ENCODE results near the gene LDLR.
A peak's percentile ranks its signal among the peaks of the same experiment; 100 is the strongest.
"Not testable (repeated sequence)": the region's sequence is repeated elsewhere in the genome, so short reads cannot be mapped to it uniquely, and the experiment has no call there.

LDLR gene

DNA sequence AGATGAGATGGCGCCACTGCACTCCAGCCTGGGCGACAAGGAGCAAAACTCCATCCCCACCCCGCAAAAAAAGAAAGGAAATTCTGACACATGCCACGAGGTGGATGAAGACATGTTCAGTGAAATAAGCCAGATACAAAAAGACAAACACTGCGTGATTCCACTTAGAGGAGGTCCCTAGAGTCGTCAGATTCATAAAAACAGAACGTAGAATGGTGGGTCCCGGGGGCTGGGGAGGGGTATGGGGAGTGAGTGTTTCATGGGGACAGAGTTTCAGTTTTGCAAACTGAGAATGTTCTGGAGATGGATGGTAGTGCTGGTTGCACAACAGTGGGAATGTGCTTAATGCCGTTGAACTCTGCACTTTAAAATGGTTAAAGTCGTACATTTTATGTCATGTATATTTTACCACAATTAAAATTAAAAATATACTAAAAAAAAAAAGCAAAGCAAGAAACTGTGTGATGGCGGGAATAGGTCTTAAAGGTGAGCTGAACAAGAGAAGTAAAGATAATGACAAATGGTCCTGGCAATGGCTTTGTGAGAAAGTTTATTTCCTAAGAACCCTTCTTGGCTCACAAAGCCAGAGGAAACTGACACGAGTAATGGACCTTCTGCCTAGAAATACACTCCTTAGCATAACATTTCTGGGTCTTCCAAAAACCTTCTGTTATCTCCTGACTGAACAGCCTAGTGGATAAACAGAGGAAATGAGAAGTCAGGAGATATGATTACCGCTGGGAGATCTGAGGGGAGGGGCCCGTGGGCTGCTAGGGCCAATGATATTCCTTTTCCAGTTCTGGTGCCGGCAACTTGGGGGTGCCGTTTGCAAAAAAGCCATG lies 70.6 kb downstream of the LDLR start:
- Histone ChIP-seq H3K4me3 (ENCODE audit: low read length in 2 of 2) (peak overlapping the region in 1 of 2 donors; percentile 29), H3K36me3 (ENCODE audit: control insufficient read depth in 2 of 2, insufficient read depth in 2 of 2, low read length in 2 of 2) (peaks cover 0 to 5% of the 10 kb centered on the region in 2 donors), H3K27ac (ENCODE audit: low read length) (peak overlapping the region; percentile 41), H3K9ac (ENCODE audit: low read length in 2 of 2) (no peak overlapping the region), H3K27me3 (ENCODE audit: control insufficient read depth in 1 of 2, insufficient read depth in 2 of 2, low read length in 2 of 2) (no peaks in the 10 kb centered on the region), H3K9me3 (ENCODE audit: control insufficient read depth in 2 of 2, low read length in 2 of 2) (no peaks in the 10 kb centered on the region), H3K4me1 (ENCODE audit: control insufficient read depth, insufficient read depth, low read length) (peaks cover 49% of the 10 kb centered on the region)

DNA sequence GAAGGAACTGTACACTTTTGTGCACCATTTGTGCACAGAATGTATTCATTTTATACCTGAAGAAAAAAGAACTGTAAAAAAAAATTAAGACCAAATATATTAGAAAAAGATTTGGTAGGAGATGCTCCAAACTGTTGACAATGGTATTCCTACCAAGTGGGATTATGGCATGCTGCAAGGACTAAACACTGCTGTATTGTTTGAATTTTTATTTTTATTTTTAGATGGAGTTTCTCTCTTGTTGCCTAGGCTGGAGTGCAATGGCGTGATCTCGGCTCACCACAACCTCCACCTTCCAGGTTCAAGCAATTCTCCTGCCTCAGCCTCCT lies 71.1 kb downstream of the LDLR start:
- not testable (repeated sequence) for H3K9ac ChIP-seq (ENCODE audit: low read length in 2 of 2); H3K4me3 ChIP-seq (ENCODE audit: low read length in 2 of 2); H3K27ac ChIP-seq (ENCODE audit: low read length); H3K9me3 ChIP-seq (ENCODE audit: control insufficient read depth in 2 of 2, low read length in 2 of 2); H3K27me3 ChIP-seq (ENCODE audit: control insufficient read depth in 1 of 2, insufficient read depth in 2 of 2, low read length in 2 of 2); H3K36me3 ChIP-seq (ENCODE audit: control insufficient read depth in 2 of 2, insufficient read depth in 2 of 2, low read length in 2 of 2)
- H3K4me1 ChIP-seq (ENCODE audit: control insufficient read depth, insufficient read depth, low read length), result peaks cover 50% of the 10 kb centered on the region

DNA sequence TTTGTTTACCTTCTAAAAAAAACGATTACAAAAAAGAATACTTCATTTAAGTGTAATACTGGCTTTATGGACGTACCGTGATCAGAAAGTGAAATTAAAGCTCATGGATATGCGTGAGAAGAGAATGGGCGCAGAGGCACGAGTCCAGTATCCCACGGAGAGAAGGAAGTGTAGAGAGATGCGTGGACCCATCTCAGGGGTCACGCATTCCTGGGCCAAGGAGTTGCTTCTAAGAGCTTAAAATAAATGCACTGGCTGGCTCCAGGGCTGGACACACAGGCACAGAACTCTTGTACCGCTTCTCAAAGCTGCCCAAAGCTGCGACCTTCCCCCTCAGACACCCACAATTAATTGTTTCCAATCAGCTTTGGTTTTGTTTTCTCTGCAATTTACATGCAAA lies 75.0 kb downstream of the LDLR start:
- Histone ChIP-seq H3K9me3 (ENCODE audit: control insufficient read depth in 2 of 2, low read length in 2 of 2) (no peaks in the 10 kb centered on the region), H3K9ac (ENCODE audit: low read length in 2 of 2) (peak overlapping the region; percentile 47 to 72), H3K4me3 (ENCODE audit: low read length in 2 of 2) (peak overlapping the region; percentile 52 to 53), H3K36me3 (ENCODE audit: control insufficient read depth in 2 of 2, insufficient read depth in 2 of 2, low read length in 2 of 2) (peaks cover 21 to 22% of the 10 kb centered on the region in 2 donors), H3K27me3 (ENCODE audit: control insufficient read depth in 1 of 2, insufficient read depth in 2 of 2, low read length in 2 of 2) (no peaks in the 10 kb centered on the region), H3K27ac (ENCODE audit: low read length) (peak overlapping the region; percentile 88), H3K4me1 (ENCODE audit: control insufficient read depth, insufficient read depth, low read length) (peaks cover 45% of the 10 kb centered on the region)

DNA sequence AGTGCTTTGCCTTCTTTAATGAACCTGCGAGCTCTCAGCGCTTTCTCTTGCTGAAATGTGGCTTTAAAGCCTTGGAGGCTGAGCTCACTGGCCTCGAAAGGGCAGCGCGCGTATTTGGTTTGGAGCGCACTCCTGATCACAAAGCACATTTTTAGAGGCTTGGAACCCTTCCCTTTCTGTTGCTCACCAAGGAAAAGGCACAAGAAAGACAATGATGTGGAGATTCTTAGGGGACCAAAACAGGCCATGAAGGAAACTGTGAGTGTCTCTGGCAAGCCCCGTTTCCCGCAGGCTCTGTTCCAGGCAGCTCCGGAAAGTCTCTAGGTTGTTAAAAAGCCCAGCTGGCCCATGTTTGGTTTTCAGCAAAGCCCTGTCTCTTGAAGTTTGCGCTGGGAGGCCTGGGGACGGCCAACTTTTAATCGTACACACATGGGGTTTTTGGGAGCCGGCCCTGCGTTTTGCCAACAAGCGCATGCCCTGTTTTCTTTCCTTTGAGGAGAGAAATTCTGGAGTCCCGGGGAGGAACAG lies 75.7 kb downstream of the LDLR start:
- H3K36me3 ChIP-seq (ENCODE audit: control insufficient read depth in 2 of 2, insufficient read depth in 2 of 2, low read length in 2 of 2), result peaks cover 26 to 27% of the 10 kb centered on the region in 2 donors
- no peaks in the 10 kb centered on the region for H3K27me3 ChIP-seq (ENCODE audit: control insufficient read depth in 1 of 2, insufficient read depth in 2 of 2, low read length in 2 of 2)
- peak overlapping the region; percentile 52 to 53 for H3K4me3 ChIP-seq (ENCODE audit: low read length in 2 of 2)
- H3K27ac ChIP-seq (ENCODE audit: low read length), result peak overlapping the region; percentile 88
- H3K9me3 ChIP-seq (ENCODE audit: control insufficient read depth in 2 of 2, low read length in 2 of 2), result no peaks in the 10 kb centered on the region
- H3K4me1 ChIP-seq (ENCODE audit: control insufficient read depth, insufficient read depth, low read length), result peaks cover 41% of the 10 kb centered on the region
- H3K9ac ChIP-seq (ENCODE audit: low read length in 2 of 2), result peak overlapping the region; percentile 47 to 72

DNA sequence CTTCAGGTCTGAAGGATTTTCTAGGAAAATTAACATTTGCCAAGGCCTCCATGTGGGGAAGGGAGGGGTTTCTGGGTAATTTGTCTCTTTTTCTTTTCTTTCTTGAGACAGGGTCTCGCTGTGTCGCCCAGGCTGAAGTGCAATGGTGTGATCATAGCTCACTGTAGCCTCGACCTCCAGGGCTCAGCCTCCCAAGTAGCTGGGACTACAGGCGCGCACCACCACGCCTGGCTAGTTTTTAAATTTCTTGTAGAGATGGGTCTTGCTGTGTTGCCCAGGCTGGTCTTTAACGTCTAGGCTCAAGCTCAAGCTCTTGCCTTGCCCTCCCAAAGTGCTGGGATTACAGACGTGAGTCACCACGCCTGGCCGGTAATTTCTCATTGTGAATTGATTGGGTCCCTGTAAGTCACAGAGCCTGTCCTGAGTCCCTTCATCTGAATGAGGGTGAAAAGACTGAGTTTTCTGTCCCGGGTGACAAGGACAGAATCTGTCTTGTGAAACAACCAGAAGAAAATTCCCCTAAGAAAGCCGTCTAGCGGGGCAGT lies 76.3 kb downstream of the LDLR start:
- Histone ChIP-seq H3K27ac (ENCODE audit: low read length) (peak overlapping the region; percentile 88), H3K4me3 (ENCODE audit: low read length in 2 of 2) (peak overlapping the region in 1 of 2 donors; percentile 52), H3K4me1 (ENCODE audit: control insufficient read depth, insufficient read depth, low read length) (peaks cover 43% of the 10 kb centered on the region), H3K9ac (ENCODE audit: low read length in 2 of 2) (peak overlapping the region; percentile 36 to 72), H3K9me3 (ENCODE audit: control insufficient read depth in 2 of 2, low read length in 2 of 2) (no peaks in the 10 kb centered on the region), H3K27me3 (ENCODE audit: control insufficient read depth in 1 of 2, insufficient read depth in 2 of 2, low read length in 2 of 2) (no peaks in the 10 kb centered on the region), H3K36me3 (ENCODE audit: control insufficient read depth in 2 of 2, insufficient read depth in 2 of 2, low read length in 2 of 2) (peaks cover 33% of the 10 kb centered on the region in 2 donors)

DNA sequence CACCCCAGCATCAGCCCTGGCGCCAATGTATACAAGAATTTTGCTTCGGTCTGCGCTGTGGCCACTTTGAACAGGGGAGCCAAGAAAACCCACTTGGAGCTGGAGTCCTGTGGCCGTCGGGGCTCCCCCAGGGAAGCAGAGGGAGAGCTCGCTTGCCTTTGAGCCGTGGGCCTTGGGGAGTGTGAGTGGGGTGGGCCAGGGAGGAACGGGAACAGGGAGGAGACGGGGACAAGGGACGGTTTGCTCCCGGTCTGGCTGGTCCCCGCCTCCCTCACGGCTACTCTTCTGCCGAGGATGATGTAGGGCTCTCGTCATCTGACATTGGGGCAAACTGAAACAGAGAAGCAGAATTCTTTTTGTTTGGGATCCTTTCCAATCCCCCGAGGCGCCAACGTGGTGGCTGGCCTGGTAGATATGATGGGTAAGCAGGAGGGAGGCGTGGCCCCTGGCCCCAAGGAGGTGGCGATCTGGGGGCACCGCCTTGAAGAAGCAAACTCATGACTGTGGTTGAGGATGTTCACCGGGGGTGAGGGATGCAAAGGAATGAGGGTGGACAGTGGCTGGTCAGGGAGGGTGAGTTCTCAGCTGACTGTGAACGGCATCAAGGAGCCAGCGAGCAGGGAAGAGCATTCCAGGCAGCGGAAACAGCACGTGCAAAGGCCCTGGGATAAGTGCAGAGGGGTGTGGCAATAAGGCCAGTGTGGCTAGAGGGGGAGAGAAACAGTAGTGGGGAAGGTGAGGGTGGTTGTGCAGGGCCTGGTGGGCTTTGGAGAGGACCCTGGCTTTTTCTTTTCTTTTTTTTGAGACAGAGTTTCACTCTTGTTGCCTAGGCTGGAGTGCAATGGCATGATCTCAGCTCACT lies 77.2 kb downstream of the LDLR start:
- Histone ChIP-seq H3K27me3 (ENCODE audit: control insufficient read depth in 1 of 2, insufficient read depth in 2 of 2, low read length in 2 of 2) (no peaks in the 10 kb centered on the region), H3K4me1 (ENCODE audit: control insufficient read depth, insufficient read depth, low read length) (peaks cover 47% of the 10 kb centered on the region), H3K9me3 (ENCODE audit: control insufficient read depth in 2 of 2, low read length in 2 of 2) (no peaks in the 10 kb centered on the region), H3K4me3 (ENCODE audit: low read length in 2 of 2) (peak overlapping the region in 1 of 2 donors; percentile 22), H3K36me3 (ENCODE audit: control insufficient read depth in 2 of 2, insufficient read depth in 2 of 2, low read length in 2 of 2) (peaks cover 34 to 35% of the 10 kb centered on the region in 2 donors), H3K9ac (ENCODE audit: low read length in 2 of 2) (peak overlapping the region in 1 of 2 donors; percentile 72), H3K27ac (ENCODE audit: low read length) (peak overlapping the region; percentile 88)

DNA sequence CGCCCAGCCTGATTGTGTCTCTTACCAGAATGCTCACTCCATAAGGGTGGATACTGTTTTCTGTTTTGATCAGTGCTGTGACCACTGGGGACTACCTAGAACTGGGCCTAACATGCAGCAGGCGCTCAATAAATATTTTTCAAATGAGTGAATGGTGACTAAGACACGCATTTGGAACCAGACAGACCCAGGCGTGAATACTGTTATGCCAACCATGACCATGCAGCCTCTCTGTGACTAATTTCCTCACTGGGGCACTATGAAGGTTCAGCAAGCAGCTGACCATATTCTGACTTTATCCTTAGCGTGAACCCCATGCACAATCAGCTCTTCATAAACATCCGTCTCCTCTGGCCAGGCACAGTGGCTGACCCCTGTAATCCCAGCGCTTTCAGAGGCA lies 79.3 kb downstream of the LDLR start:
- Histone ChIP-seq H3K9me3 (ENCODE audit: control insufficient read depth in 2 of 2, low read length in 2 of 2) (no peaks in the 10 kb centered on the region), H3K27ac (ENCODE audit: low read length) (peak overlapping the region; percentile 55), H3K4me1 (ENCODE audit: control insufficient read depth, insufficient read depth, low read length) (peaks cover 51% of the 10 kb centered on the region), H3K9ac (ENCODE audit: low read length in 2 of 2) (no peak overlapping the region), H3K4me3 (ENCODE audit: low read length in 2 of 2) (no peak overlapping the region), H3K36me3 (ENCODE audit: control insufficient read depth in 2 of 2, insufficient read depth in 2 of 2, low read length in 2 of 2) (peaks cover 49 to 50% of the 10 kb centered on the region in 2 donors), H3K27me3 (ENCODE audit: control insufficient read depth in 1 of 2, insufficient read depth in 2 of 2, low read length in 2 of 2) (no peaks in the 10 kb centered on the region)

DNA sequence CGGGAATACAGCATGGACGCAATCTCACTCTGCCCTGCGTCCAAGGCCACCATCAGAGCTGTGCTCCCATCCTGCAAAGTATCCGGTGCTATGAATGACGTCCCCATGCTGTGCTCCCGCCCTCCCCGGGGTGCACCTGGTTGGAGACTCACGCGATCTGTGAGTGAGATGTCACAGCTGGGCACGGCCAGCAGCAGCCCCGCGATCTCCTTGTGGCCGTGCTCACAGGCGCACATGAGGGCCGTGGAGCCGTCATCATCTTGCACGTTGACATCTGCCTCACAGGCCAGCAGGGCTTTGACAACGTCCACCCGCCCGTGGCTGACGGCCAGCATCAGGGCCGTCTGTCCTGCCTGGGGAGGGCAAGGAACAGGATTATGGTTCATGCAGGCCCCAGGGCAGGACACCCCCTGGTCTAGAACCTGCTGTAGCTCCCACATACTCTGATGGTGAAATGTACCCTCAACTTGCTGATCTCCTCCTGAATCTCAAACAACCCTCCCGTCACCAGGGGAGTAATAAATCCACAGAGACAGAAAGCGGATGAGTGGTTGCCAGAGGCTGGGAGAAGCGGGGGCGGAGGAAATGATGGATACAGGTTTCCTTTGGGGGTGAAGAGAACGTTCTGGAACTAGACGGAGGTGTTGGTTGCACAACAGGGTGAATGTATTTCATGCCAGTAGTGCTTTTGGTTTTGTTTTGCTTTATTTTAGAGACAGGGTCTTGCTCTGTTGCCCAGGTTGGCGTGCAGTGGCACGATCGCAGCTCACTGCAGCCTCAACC lies 80.8 kb downstream of the LDLR start:
- Histone ChIP-seq H3K27ac (ENCODE audit: low read length) (no peak overlapping the region), H3K9ac (ENCODE audit: low read length in 2 of 2) (no peak overlapping the region), H3K9me3 (ENCODE audit: control insufficient read depth in 2 of 2, low read length in 2 of 2) (no peaks in the 10 kb centered on the region), H3K27me3 (ENCODE audit: control insufficient read depth in 1 of 2, insufficient read depth in 2 of 2, low read length in 2 of 2) (no peaks in the 10 kb centered on the region), H3K36me3 (ENCODE audit: control insufficient read depth in 2 of 2, insufficient read depth in 2 of 2, low read length in 2 of 2) (peaks cover 57 to 63% of the 10 kb centered on the region in 2 donors), H3K4me1 (ENCODE audit: control insufficient read depth, insufficient read depth, low read length) (peaks cover 38% of the 10 kb centered on the region), H3K4me3 (ENCODE audit: low read length in 2 of 2) (no peak overlapping the region)

DNA sequence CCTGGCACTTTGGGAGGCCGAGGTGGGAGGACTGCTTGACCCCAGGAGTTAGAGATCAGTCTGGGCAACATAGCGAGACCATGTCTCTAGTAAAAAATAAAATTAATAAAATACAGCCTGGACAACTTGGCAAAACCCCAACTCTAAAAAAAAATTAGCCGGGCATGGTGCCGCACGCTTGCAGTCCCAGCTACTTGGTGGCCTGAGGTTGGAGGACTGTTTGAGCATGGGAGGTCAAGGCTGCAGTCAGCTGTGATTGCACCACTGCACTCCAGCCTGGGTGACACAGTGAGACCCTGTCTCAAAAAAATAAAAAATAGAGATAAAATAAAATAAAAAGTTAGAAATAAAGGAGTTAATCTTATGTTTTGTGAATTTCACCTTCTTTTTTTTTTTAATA lies 81.9 kb downstream of the LDLR start:
- no peak overlapping the region for H3K27ac ChIP-seq (ENCODE audit: low read length)
- H3K9ac ChIP-seq (ENCODE audit: low read length in 2 of 2), result no peak overlapping the region
- H3K4me3 ChIP-seq (ENCODE audit: low read length in 2 of 2), result no peak overlapping the region
- H3K9me3 ChIP-seq (ENCODE audit: control insufficient read depth in 2 of 2, low read length in 2 of 2), result no peaks in the 10 kb centered on the region
- H3K27me3 ChIP-seq (ENCODE audit: control insufficient read depth in 1 of 2, insufficient read depth in 2 of 2, low read length in 2 of 2), result no peaks in the 10 kb centered on the region
- peaks cover 27% of the 10 kb centered on the region for H3K4me1 ChIP-seq (ENCODE audit: control insufficient read depth, insufficient read depth, low read length)
- peaks cover 64 to 65% of the 10 kb centered on the region in 2 donors for H3K36me3 ChIP-seq (ENCODE audit: control insufficient read depth in 2 of 2, insufficient read depth in 2 of 2, low read length in 2 of 2)

DNA sequence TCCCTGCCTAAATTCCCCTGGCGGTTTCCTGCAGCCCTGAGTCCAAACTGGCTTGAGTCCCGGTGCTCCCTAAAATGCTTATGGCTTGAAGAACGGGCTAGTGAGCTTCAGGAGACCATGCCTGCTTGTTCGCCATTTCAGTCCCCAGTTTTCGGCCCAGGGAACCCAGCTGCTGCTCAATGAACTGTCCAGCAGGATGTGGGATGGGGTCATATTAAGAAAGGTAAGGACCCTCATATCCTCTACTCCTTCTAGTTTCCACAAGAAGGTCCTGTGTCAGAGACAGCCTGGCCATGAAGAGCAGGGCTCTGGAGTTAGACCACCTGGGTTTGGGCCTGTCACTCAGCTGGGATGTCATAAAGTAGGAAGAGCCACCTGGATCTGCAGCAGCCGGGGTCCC lies 83.3 kb downstream of the LDLR start:
- peaks cover 74 to 76% of the 10 kb centered on the region in 2 donors for H3K36me3 ChIP-seq (ENCODE audit: control insufficient read depth in 2 of 2, insufficient read depth in 2 of 2, low read length in 2 of 2)
- no peak overlapping the region for H3K4me3 ChIP-seq (ENCODE audit: low read length in 2 of 2)

More for the DNA sequence above, 83.3 kb downstream of the LDLR start:
- Histone ChIP-seq H3K27me3 (ENCODE audit: control insufficient read depth in 1 of 2, insufficient read depth in 2 of 2, low read length in 2 of 2) (no peaks in the 10 kb centered on the region), H3K27ac (ENCODE audit: low read length) (peak overlapping the region; percentile 49), H3K4me1 (ENCODE audit: control insufficient read depth, insufficient read depth, low read length) (peaks cover 20% of the 10 kb centered on the region), H3K9me3 (ENCODE audit: control insufficient read depth in 2 of 2, low read length in 2 of 2) (no peaks in the 10 kb centered on the region), H3K9ac (ENCODE audit: low read length in 2 of 2) (no peak overlapping the region)
